HG03280 (cell line): ENCODE results near the gene GALR1.
"Not testable (repeated sequence)": the region's sequence is repeated elsewhere in the genome, so short reads cannot be mapped to it uniquely, and the experiment has no call there.

Source experiments
- ATAC-seq: cut with Tn5 transposase; IDR thresholded peaks from one replicate; pipeline ENCODE4 v1.9.1; 2021; ENCODE audit warnings: mild to moderate bottlenecking, moderate library complexity; ENCODE audit not compliant: unreplicated experiment

Gene GALR1

DNA sequence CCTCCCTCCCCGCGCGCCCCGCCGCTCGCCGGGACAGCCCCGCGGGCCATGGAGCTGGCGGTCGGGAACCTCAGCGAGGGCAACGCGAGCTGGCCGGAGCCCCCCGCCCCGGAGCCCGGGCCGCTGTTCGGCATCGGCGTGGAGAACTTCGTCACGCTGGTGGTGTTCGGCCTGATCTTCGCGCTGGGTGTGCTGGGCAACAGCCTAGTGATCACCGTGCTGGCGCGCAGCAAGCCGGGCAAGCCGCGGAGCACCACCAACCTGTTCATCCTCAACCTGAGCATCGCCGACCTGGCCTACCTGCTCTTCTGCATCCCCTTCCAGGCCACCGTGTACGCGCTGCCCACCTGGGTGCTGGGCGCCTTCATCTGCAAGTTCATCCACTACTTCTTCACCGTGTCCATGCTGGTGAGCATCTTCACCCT is 865 bp downstream of the GALR1 start:
- no peak for ATAC-seq

DNA sequence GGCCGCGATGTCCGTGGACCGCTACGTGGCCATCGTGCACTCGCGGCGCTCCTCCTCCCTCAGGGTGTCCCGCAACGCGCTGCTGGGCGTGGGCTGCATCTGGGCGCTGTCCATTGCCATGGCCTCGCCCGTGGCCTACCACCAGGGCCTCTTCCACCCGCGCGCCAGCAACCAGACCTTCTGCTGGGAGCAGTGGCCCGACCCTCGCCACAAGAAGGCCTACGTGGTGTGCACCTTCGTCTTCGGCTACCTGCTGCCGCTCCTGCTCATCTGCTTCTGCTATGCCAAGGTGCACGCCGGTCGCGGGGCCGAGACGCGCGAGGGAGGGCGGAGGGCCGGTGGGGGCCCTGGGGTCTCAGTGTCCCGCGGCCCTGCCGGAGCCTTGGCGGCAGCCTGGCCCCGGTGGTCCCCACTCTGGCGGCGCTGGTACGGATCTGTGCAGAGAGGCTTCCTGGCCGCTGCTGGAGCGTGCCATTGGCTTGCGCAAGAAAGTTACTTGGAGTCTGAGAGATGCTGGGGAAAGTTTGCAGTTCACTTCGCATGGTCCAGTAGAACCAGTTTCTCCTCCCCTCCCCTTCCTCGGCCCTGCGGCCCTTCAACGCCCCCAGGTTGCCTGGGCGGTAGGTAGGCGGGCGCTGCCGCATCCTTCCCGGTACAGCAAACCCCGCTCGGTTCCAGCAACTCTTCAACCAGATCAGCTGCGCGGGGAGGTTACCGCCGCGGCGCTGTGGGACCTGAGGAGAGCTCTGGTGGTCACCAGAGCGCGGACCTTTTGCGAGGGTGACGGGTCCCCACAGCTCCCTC is 1.5 kb downstream of the GALR1 start:
- ATAC-seq = no peak

DNA sequence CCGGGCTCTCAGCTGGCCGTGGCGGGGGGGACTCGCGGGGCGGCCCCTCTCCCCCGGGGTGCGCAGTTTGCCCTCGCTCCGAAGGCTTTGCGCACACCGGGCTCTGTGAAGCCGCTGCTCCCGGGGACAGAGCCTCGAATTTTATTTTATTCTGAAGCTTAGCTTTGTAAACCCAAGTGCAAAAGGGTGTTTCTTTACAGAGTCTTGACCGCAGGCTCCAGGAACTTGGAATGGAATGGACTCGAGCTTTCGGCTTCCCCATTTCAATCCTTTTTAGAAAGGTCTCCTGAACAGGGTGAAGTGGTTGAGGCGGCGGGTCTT is 2.0 kb downstream of the GALR1 start:
- ATAC-seq = no peak

DNA sequence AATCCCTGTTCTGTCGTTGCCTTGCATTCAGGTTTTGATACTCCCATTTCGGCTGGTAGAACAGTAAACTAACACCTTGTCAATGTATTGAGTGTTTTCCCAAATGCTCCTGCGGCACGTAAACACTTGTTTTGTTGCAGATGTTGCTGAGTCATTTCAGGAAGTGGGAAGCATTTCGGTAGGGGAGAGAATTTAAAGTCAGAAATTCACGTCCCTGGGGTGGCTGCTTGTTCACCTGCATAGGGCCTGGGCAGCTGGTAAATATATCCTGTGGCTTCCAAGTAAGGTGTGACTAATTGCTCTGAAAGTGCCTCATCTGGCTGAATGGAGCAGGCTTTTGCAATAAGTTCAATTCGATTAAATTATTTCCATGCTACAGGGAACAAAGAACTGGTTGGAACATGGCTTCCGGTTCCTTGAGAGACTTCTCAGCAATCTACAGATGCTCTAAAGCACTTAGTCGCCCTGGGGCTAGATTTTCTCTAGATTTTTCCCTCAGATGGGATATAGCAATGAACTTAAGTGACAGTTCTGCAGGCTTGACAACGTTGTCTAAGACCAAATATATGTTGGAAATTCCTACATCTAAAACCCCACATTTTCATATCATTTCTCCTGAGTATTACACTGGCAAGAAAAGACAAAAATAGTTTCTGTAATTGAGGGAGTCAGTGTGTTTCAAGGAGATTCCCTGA is 5.2 kb downstream of the GALR1 start:
- ATAC-seq = no peak

DNA sequence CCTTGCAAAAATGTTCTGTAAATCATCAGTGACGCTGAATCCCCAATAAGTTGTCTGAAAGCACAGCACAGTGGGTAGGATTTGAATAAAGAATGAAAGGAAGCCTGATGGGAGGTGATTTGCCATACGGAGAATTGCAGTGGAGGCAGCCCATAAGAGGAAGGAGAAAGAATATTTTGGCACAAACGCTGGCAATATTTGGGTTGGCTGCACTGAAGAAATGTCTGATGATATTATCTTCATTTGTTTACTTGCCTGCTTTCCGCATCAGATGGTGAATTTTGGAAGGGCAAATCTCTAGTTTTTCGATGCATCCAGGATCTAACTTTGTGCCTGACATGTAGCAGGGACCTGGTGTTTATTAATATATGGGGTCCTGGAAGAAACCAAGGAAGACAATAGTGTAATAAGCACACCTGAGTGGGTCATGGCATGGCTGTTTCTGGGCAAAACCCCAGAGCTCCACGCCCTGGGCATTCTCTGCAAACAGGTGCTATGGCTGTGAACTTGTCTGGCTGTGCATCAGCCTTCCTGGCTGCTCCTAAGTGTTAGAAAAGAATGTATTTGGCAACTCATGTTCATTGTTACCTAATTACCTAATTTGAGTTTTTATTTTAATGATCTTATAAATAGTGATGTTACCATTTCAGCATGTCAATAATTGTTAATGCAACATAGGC is 5.9 kb downstream of the GALR1 start:
- ATAC-seq = no peak

DNA sequence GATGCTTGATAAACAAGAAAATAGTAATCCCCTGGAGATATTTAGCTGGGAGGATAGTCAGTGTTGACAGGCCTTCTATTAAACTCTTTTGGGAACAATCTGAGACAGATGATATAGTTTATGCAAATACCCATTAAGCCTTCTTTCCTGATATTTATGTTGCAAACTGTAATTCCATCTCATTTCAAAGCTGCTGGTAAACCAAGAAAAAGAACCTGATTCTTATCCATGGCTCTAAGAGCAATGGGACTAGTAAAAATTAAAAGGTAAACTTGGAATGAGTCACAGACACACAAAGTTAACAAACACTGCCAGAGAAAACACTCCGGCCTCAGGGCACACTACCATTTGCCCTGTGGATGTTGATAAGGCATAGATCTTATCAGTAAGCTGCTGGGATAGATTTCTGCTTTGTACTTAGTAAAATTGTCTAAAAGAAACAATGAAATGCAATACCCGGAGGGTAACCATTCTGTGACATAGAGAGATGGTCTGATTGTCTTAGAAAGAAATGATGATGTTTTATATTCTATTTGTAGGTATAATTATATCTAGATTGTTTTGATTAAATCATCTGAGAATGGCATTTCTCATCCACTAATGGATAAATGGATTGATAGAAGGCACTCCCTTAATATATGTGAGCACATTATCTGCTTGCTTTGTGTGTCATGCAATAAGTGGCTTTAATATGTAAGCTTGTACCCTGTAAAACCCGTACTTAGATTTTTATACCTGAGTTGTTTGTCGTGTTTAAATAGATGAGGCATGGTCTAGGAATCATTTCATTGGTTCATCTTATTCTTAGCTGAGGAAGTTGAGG is 13.2 kb downstream of the GALR1 start:
- ATAC-seq = no peak

DNA sequence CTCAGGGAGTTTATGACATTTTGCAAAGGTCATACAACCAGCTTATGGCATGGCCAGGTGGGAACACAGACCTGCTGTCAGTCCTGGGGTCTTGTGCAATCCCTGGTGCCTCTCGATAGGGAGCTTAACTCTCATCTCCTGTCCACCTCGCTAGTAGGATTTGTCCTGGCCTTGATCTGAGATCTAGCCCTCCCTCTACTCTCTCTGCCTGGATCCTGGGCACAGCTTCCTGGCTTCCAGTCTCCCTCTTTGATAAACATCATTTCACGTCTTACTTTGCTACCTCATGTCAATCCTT is 13.8 kb downstream of the GALR1 start:
- ATAC-seq = no peak

DNA sequence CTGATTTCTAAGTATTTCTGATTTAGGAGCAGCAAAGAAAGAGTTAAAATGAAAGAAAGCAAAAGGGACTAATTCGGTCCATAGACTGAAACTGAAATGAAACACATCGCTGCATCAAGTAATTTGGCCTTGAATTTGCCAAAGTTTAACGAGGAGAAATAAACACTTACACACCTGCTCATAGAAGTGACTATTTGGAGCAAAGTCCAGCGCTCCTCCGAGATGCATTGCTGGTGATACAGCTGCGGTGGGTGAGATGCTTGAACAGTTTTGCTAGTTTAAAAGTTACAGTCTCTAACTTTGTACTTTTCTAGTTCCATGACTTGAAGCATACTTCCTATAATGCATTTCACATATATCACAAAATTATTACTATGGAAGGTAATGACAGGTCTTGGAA is 18.3 kb downstream of the GALR1 start:
- no peak for ATAC-seq

DNA sequence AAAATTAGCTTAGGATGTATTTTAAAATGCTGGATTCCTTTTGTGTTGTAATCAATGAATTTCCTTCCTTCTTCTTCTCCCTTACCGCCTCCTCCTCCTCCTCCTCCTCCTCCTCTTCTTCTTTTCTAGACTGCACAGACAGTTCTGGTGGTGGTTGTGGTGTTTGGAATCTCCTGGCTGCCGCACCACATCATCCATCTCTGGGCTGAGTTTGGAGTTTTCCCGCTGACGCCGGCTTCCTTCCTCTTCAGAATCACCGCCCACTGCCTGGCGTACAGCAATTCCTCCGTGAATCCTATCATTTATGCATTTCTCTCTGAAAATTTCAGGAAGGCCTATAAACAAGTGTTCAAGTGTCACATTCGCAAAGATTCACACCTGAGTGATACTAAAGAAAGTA is 18.8 kb downstream of the GALR1 start:
- no peak for ATAC-seq

DNA sequence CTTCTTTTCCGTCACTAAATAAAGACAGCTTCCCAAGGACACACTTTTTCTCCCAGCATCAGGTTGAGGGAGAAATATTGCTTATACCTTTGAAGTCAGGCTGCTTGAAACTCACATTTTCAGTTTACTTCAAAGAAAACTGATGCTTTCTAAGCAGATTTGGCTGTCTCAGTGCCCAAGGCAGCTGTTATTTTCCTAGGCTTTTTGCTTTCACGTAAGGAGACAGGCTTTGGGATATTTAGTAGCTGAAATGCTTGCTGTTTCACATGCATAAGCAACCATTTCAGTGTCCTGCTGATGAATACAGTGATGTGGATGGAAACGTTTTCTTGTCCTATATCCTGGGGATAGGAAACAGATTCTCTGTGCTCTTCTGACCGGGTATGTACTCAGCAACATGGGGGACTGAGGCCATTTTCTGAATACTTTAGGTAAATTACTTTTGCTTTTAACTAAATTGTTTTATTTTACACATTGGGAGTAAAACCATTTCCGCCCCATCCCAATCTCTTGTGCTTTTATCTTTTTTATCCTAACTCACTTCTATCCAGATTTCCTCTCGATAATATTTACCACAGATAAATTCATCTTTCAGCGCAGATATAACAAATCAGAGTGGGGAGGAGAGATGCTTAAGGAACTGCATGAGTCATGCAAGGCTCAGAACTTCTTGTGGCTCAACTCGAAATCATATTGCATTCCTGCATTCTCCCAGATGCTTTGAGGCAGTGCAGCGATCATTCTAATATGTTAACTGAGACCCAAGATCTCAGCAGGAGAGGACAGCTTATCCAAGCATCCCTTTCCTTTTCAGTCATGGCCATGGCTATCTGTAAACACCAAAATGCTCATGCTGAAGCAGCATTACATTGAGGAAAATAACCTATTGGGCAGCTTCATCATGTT is 22.2 kb downstream of the GALR1 start:
- no peak for ATAC-seq

DNA sequence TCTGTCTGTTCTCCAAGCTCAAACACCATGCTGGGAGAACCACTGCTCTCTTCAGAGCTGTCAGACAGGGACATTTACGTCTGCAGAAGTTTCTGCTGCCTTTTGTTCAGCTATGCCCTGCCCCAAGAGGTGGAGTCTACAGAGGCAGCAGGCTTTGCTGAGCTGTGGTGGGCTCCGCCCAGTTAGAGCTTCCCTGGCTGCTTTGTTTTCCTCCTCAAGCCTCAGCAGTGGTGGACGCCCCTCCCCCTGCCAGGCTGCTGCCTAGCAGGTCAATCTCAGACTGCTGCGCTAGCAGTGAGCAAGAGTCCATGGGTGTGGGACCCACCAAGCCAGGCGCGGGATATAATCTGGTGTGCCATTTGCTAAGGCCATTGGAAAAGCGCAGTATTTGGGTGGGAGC is 41.2 kb downstream of the GALR1 start:
- ATAC-seq = not testable (repeated sequence)

DNA sequence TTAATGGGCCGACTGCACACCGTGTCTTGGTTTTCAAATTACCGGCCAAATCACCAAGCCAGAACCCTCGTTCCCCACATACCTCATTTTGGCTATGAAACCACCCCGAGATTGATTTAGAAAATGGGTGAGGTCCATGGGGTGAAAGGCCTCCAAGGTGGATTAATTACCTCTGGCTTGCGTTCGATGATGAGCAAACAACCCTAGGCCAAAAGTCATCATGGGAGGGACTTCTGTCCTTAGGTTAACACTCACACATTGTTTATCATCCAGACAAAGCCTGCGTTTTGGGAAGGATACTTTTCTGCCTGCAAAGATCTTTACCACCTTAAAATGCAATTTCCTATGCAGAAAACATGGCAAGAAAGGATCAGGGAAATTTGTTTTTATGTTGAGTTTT is 48.5 kb downstream of the GALR1 start:
- no peak for ATAC-seq

DNA sequence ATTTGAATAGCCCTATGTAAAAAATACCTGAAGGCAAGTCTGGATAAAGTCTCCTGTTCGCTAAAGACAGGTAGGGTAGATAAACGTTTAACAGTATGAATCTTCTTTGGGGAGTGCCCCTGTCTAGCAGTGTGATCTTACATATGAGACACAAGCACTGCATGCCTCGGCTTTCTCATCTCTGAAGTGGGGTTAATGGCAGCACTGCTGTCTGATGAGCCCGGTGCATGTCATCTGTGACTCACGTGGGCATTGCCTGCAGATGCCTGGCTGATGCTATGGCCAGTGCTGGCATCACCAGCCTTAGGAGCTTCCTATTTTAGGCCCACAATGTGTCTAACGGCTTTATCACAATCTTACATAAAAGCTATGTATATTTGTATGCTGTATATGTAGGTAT is 50.1 kb downstream of the GALR1 start:
- no peak for ATAC-seq

DNA sequence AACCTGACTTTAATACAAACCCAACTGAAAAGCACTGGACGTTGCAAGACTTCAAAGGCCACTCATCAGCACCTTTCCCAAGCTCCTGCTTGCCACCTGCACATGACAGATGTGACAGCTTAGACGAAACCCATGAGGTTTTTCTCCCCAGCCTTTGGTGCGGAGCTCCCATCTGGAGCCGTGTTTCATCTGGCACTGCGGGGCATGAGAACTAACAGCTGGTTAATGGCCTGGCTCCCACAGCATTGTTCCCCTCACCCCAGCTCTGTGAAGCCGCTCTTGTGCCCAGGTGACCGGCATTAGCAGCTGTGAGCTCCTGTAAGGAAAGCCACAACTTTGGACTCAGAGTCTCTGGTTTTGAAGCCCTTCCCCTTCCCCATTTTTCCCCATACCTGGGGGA is 50.9 kb downstream of the GALR1 start:
- ATAC-seq = no peak

DNA sequence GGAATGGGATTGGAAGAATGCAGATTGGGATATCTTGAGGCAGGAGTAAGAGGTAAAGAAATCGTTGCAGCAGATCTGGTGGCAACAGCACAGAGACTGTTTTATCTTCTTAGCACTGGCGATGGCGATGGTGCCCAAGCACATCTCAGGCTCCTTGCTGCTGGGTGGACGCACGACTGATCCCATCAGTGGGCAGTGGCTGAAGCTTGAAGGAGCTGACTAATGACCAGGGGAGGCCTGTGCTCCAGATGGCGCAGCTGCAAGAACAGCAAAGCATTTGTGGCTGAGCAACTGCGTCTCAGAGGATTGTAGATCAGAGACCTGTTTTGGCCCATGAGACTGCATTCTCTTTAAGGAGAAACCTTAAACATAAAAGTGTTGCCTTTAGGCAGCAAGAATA is 54.6 kb downstream of the GALR1 start:
- ATAC-seq = no peak

DNA sequence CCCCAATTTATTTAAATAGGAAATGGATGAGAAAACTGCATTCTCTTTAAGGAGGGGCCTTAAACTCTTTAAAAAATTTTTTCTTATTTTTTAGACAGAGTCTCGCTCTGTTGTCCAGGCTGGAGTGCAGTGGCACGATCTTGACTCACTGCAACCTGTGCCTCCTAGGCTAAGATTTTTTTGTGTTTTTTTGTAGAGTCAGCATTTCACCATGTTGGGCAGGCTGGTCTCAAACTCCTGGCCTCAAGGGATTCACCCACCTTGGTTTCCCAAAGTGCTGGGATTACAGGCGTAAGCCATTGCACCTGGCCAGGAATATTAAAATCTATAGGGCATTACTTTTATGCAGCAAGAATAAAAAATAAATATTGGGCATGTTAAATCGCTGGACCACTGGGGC is 56.0 kb downstream of the GALR1 start:
- ATAC-seq = no peak

DNA sequence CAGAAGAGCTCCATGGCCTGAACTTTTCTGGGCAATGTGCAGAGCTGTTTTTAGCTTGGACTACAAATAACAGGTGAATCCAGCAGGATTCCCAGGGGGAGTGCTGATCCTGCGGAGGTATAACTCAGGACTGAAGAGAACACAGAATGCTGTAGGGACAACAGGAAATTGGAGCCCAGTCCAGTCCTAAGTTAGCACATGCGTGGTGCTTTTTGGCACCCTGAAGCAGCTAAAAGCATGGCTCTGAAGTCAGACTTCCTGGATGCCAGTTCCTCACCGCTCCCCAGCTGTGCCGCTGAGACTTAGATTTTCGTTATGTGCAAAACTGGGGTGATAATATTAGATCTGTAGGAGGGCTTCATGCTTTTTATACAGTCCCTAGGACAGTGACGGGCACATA is 58.6 kb downstream of the GALR1 start:
- no peak for ATAC-seq

DNA sequence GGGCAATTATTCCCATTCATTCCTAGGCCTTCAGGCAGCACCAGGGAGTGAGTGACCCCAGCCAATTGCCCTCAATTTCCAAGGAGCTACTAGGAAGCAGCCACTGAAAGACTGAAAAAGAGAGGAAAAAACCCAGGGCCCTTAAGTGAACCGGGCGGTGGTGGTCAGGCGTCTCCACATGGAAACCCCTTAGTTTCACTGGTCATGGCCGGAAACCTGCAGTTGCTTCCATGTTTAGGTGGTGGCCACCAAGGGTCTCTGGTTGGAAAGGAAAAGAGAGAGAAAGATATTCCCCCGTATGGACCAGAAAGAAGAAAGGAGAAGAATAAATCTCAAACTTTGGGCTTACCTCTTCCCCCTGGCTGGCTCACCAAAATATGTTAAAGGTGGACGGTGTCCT is 64.9 kb downstream of the GALR1 start:
- no peak for ATAC-seq

DNA sequence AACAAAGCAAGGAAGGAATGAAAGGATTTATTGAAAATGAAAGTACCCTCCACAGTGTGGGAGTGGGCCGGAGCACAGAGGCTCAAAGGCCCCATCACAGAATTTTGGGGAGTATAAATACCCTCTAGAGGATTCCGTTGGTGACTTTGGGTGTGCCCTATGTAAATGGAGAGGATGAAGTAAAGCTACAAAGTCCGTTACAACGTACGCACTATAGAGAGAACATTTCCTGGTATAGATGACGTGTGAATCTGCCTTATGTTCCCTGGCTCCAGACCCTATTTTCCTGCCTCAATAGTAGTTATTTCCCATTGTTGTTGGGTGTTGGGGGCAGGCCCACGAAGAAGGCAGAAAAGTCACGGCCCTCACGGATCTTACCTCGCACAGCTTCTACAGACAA is 65.3 kb downstream of the GALR1 start:
- no peak for ATAC-seq

DNA sequence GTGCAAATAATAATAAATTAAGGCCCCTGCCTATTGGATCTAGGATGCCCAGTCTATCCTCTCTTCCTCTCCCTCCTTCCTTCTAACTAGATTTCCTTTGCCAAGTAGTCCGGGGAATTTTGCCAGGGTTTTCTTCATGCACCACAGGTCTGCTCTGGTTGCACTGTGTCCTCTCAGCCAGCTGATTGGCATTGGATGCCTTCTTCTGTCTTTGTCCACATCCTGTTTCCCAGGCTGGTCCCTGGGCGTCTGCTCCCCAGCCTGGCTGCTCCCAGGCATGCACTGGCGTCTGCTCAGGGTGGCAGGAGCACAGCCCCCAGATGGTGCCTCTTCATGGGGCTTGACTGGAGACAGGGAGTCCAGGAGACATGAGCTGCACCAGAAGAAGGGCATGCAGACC is 66.4 kb downstream of the GALR1 start:
- no peak for ATAC-seq

DNA sequence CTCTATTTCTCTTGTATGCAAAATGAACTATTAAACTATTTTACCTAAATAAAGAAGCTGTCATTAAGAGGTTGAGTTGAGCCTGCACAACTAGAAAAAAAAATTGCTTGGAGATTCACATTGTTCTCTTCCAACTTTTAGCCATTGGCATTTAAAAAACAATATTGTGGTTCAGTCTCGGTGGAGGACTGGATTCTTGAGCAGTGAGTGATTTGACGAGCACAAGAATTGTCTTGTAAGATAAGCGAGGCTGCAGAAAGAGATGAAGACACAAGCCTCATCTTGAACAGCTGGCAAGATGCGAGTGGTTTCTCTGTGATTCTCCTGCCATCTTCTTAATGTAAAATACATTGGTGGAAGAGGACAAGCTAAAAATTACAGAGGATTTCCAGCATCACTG is 67.0 kb downstream of the GALR1 start:
- no peak for ATAC-seq
